Vagina (tissue), 2 donors: ENCODE results near the gene MTIF3.

Experiments
- POLR2A ChIP-seq, 2 donors: fragments of 450-650 bp; IDR thresholded peaks; one replicate each; pipeline ENCODE4 v1.6.1; 2017; ENCODE audit warnings: antibody characterized with exemption in 2 of 2, mild to moderate bottlenecking in 2 of 2, moderate library complexity in 2 of 2
- POLR2AphosphoS5 ChIP-seq, 2 donors: sonication (generic); formaldehyde crosslinking; IDR thresholded peaks; one replicate each; pipeline ENCODE4 v1.9.0; 2017; ENCODE audit warnings: antibody characterized with exemption in 2 of 2, mild to moderate bottlenecking in 2 of 2, low read depth in 1 of 2; ENCODE audit not compliant: insufficient read depth in 1 of 2
- TF ChIP-seq, protein P1 (sequence below), 3 experiments: fragments of 450-650 bp in 2 of 3; fragments of 200-600 bp in 1 of 3; sonication (generic) in 1 of 3; IDR thresholded peaks; one replicate each; pipeline ENCODE4 v1.5.1; 2017 to 2019; ENCODE audit warnings: antibody characterized with exemption in 3 of 3, mild to moderate bottlenecking in 2 of 3, moderate library complexity in 2 of 3

GRCh38 chr13:27415116-27415515 is 35.2 kb downstream of the MTIF3 start:
- TF ChIP-seq, protein P1, sequence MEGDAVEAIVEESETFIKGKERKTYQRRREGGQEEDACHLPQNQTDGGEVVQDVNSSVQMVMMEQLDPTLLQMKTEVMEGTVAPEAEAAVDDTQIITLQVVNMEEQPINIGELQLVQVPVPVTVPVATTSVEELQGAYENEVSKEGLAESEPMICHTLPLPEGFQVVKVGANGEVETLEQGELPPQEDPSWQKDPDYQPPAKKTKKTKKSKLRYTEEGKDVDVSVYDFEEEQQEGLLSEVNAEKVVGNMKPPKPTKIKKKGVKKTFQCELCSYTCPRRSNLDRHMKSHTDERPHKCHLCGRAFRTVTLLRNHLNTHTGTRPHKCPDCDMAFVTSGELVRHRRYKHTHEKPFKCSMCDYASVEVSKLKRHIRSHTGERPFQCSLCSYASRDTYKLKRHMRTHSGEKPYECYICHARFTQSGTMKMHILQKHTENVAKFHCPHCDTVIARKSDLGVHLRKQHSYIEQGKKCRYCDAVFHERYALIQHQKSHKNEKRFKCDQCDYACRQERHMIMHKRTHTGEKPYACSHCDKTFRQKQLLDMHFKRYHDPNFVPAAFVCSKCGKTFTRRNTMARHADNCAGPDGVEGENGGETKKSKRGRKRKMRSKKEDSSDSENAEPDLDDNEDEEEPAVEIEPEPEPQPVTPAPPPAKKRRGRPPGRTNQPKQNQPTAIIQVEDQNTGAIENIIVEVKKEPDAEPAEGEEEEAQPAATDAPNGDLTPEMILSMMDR (IDR thresholded peaks at IDR 0.05) = no peak
- TF ChIP-seq POLR2A (IDR thresholded peaks at IDR 0.05) (no peak), POLR2AphosphoS5 (IDR thresholded peaks at IDR 0.05; ENCODE audit: insufficient read depth in 1 of 2, low read depth in 1 of 2) (no peak)
